Activated naive CD4-positive, alpha-beta T cell treated with Interleukin-2 at 50 U/mL for 16 hours (primary cell): ENCODE measurements around the gene SLC35A3.

Experiments used
- DNase-seq: peaks from one replicate; pipeline ENCODE4 v3.0.0-alpha.2; 2020

The SLC35A3 gene

DNA sequence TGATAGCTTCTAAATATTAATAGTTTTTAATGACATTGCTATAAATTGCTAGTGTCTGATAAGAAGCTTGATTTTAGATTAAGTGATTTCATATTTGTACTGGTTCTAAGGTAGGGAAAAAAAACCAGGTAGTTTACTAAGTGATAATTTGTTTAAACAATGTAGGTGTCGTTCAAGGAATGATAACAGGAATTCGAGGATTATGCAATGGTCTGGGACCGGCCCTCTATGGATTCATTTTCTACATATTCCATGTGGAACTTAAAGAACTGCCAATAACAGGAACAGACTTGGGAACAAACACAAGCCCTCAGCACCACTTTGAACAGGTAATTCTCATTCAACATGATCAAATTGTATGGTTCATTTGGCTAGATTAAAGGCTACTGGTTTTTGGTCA is 110.5 kb downstream of the SLC35A3 start:
- DNase-seq: no peak
